Measurements from ENCODE around the gene PLOD3.

The PLOD3 gene

GRCh38 chr7:101210143-101210542 lies 7.2 kb downstream of the PLOD3 start:
- no peaks in the 10 kb centered on the region for H3K79me2 ChIP-seq (ENCODE audit: insufficient read depth, low read length)
- TF ChIP-seq EZH2 (IDR thresholded peaks at IDR 0.05; ENCODE audit: borderline replicate concordance, low read length): no peak
- TF ChIP-seq CTCF (IDR thresholded peaks at IDR 0.05; ENCODE audit: low read length): no peak
- no peak overlapping the region for H3K4me2 ChIP-seq (ENCODE audit: low read length)
- H3K27ac ChIP-seq (ENCODE audit: low read depth, low read length, poor library complexity, severe bottlenecking): no peak overlapping the region
- H3K27me3 ChIP-seq (ENCODE audit: insufficient read depth, low read length): no peaks in the 10 kb centered on the region; the same call in 1 of the 2 replicates
- H4K20me1 ChIP-seq (ENCODE audit: insufficient read depth, low read length): no peaks in the 10 kb centered on the region
- no peaks in the 10 kb centered on the region for H3K9me2 ChIP-seq (ENCODE audit: low read depth, low read length)
- H3F3A ChIP-seq (ENCODE audit: insufficient read depth, low read length): no peaks in the 10 kb centered on the region
- H2AFZ ChIP-seq (ENCODE audit: low read length): no peak overlapping the region
- H3K36me3 ChIP-seq (ENCODE audit: insufficient read depth, low read length): no peaks in the 10 kb centered on the region
- no peak overlapping the region for H3K4me3 ChIP-seq (ENCODE audit: low read depth, low read length, poor library complexity, severe bottlenecking)
- no peak overlapping the region for H3K9ac ChIP-seq (ENCODE audit: low read length)
- H3K9me3 ChIP-seq (ENCODE audit: low read length): no peaks in the 10 kb centered on the region
- H3K4me1 ChIP-seq (ENCODE audit: insufficient read depth, low read length, severe bottlenecking): peaks cover 5% of the 10 kb centered on the region

GRCh38 chr7:101208794-101209193 lies 8.6 kb downstream of the PLOD3 start:
- no peak overlapping the region for H3K9ac ChIP-seq (ENCODE audit: low read length)
- H4K20me1 ChIP-seq (ENCODE audit: insufficient read depth, low read length): no peaks in the 10 kb centered on the region
- no peak for TF ChIP-seq CTCF (IDR thresholded peaks at IDR 0.05; ENCODE audit: low read length)
- no peaks in the 10 kb centered on the region; the same call in 1 of the 2 replicates for H3K27me3 ChIP-seq (ENCODE audit: insufficient read depth, low read length)
- no peaks in the 10 kb centered on the region for H3K9me3 ChIP-seq (ENCODE audit: low read length)
- H3K4me2 ChIP-seq (ENCODE audit: low read length): no peak overlapping the region
- no peak overlapping the region for H3K4me3 ChIP-seq (ENCODE audit: low read depth, low read length, poor library complexity, severe bottlenecking)
- H3K4me1 ChIP-seq (ENCODE audit: insufficient read depth, low read length, severe bottlenecking): peaks cover 4% of the 10 kb centered on the region
- no peak overlapping the region for H3K27ac ChIP-seq (ENCODE audit: low read depth, low read length, poor library complexity, severe bottlenecking)
- no peaks in the 10 kb centered on the region for H3K79me2 ChIP-seq (ENCODE audit: insufficient read depth, low read length)
- H3K36me3 ChIP-seq (ENCODE audit: insufficient read depth, low read length): no peaks in the 10 kb centered on the region
- no peak overlapping the region for H2AFZ ChIP-seq (ENCODE audit: low read length)
- H3F3A ChIP-seq (ENCODE audit: insufficient read depth, low read length): no peaks in the 10 kb centered on the region
- no peaks in the 10 kb centered on the region for H3K9me2 ChIP-seq (ENCODE audit: low read depth, low read length)

GRCh38 chr7:101207459-101207858 lies 9.9 kb downstream of the PLOD3 start:
- Histone ChIP-seq H3K4me1 (ENCODE audit: insufficient read depth, low read length, severe bottlenecking) (peaks cover 10% of the 10 kb centered on the region), H3K9me3 (ENCODE audit: low read length) (no peaks in the 10 kb centered on the region), H4K20me1 (ENCODE audit: insufficient read depth, low read length) (no peaks in the 10 kb centered on the region), H3K27ac (ENCODE audit: low read depth, low read length, poor library complexity, severe bottlenecking) (no peak overlapping the region), H3K4me3 (ENCODE audit: low read depth, low read length, poor library complexity, severe bottlenecking) (no peak overlapping the region), H3K9ac (ENCODE audit: low read length) (no peak overlapping the region), H3F3A (ENCODE audit: insufficient read depth, low read length) (no peaks in the 10 kb centered on the region), H3K36me3 (ENCODE audit: insufficient read depth, low read length) (no peaks in the 10 kb centered on the region), H3K4me2 (ENCODE audit: low read length) (no peak overlapping the region), H3K9me2 (ENCODE audit: low read depth, low read length) (no peaks in the 10 kb centered on the region), H3K27me3 (ENCODE audit: insufficient read depth, low read length) (no peaks in the 10 kb centered on the region; the same call in 1 of the 2 replicates), H2AFZ (ENCODE audit: low read length) (no peak overlapping the region), H3K79me2 (ENCODE audit: insufficient read depth, low read length) (no peaks in the 10 kb centered on the region)
- no peak for TF ChIP-seq CTCF (IDR thresholded peaks at IDR 0.05; ENCODE audit: low read length)
- TF ChIP-seq EZH2 (IDR thresholded peaks at IDR 0.05; ENCODE audit: borderline replicate concordance, low read length): no peak
